ENCODE measurements around the gene KRT83.
A peak's percentile ranks its signal among the peaks of the same experiment; 100 is the strongest.
"Not testable (repeated sequence)": the region's sequence is repeated elsewhere in the genome, so short reads cannot be mapped to it uniquely, and the experiment has no call there.

The KRT83 gene

DNA sequence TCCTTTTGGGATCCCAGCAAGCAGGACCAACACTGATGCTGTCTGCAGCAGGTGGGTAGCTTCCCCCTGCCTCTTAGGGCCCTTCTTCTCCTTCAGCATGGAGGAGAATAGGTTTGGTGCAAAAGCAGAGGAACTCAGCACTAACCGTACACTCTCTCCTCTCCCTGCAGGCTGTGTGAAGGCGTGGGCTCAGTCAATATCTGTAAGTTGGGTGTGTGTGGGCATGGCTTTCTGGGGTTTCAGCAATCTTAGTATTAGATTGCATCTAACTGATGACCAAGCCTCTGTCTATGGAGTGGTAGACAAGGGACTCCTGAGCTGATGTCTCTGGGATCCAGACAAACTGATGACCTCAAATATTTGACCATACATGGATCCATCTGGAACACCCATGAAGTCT, 31.8 kb upstream of the KRT83 start:
- no peak for DNase-seq

DNA sequence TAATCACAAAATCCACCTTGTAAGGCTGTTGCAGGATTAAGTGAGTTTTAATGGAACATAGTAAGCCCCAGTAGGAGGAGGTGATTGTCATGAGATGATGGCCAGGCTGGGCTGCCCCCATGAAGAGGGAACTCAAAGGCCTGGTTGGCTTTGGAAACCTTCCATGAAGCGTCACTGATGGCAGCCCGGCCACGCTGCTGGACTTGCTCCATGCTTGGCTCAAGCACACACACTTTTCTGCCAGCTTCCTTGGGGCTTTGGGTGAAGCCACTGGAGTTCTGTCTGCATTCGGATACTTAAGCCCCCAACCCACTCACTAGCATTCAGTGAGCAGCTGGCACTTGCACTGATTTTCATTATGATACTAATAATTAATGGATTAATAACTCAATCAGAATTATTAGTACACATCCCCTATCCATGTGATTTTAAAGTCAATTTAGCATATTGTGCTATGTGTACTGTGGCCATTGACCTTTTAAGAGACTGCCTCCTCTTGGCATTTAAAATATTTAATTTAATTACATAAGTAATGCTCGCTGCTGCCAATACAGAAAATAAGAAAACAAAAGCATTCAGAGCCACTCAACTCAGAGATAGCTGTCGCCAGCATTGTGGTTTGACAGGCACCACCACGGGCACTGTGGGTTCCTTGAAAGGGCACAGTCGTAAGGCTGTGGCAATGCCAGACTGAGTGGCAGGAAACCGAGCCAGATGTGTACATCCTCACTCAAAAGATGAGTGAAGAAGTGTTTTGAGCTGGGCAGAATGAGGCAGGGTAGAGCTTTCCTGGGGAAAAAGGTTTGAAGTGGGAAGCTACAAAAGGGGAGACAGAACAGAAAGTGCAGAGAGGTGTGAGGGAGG, 30.2 kb upstream of the KRT83 start:
- peak; percentile 62 to 65 for DNase-seq

DNA sequence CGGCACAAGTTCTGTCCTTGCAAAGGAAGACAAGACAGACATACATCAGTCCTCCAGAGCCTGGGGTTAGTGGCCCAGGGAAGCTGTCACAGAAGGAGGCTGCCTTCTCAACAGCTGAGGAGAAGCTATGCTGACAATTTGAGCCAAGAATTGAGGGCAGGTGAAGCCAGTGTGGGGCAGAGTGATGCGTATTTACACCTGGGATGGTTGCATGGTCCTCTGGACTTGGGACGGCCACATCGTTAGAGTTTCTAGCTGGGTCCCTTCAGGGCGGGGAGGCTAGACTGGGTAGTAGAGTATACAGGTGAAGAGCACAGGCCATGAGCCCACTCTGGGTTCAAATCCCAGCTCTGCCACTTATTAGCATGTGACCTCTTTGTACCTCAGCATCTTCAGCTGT, 29.6 kb upstream of the KRT83 start:
- DNase-seq, result no peak

- DNase-seq, result no peak
These were observed 28.9 kb upstream of the KRT83 start for GRCh38 chr12:52350021-52350620.

GRCh38 chr12:52349196-52349595, 28.0 kb upstream of the KRT83 start:
- DNase-seq, result no peak

DNA sequence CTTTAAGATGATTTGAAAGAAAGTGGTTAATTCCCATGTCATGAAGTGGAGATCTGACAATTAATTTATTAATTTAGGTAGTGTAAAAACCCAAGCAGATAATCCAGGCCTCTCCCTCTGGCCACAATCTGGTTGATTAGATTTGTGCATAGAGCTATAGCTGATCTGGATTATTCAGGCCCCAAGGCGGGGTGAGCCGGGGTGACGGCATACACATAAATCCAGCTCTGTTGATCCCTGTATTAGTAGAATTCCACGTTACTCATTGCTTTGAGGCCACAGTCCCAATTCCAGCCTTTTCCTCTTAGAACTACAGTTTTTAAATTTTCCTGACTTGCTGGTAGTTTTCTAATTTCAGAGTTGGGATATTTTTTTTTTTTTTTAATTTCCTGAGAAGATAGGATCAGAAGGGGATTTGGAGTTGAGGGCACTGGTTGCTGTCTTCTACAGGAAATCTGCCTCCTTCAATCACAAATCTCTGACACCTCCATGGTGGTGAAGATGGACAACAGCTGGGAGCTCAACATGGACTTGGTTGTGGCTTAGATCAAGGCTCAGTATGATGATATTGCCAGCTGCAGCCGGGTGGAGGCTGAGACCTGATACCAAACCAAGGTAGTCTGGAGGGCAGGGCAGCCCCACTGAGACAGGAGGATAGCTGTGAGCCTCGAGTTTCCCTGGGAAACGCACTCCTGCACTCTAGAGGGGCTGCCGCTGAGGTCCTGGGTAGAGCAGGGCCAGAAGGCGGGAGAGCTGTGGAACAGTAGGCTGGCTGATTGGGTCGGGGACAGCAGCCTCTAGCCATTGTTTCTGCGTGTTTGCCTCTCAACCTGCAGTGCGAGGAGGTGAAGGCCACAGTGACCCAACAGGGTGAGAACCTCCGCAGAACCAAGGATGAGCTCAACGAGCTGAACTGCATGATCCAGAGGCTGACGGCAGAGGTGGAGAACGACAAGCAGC, 26.6 kb upstream of the KRT83 start:
- DNase-seq, result no peak

DNA sequence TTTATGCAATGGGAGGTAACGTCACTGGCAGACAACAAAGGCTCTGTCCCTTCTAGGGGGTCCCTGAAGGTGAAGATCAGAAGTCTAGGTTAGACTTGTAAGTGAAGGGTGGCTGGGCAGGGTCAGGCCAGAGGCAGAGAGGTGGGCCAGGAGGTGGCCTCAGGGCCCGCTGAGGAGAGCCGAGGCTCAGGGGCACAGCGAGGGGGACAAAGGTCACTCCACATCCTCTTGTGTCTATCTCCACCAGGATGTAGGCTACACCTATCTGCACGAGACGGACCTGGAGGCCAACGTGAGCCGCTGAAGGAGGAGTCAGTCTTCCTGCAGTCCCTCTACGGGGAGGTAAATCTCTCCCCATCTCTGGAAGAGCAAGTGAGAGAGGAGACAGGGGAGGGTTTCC, 25.8 kb upstream of the KRT83 start:
- DNase-seq, result no peak

DNA sequence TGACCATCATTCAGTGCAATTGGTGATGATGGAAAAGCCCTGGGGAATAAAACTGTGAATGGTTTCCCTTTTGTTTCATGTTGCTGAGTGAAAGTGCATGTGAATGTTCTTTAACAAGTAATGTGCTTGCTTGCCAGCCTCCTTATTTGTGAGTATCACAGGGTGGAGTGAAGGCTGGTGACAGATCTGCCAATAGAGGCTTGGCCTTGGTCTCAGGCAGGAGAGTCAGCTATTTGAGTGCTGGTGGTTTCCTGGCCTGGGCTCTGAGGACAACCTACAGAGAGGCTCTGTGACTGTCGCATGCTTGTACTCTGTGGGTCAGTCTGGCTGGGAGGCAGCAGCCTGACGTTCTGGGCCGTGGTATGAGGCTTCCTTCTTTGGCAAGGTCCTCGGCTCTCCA, 25.4 kb upstream of the KRT83 start:
- DNase-seq, result no peak

- not testable (repeated sequence) for DNase-seq
These were observed 23.8 kb upstream of the KRT83 start for GRCh38 chr12:52345041-52345440.

DNA sequence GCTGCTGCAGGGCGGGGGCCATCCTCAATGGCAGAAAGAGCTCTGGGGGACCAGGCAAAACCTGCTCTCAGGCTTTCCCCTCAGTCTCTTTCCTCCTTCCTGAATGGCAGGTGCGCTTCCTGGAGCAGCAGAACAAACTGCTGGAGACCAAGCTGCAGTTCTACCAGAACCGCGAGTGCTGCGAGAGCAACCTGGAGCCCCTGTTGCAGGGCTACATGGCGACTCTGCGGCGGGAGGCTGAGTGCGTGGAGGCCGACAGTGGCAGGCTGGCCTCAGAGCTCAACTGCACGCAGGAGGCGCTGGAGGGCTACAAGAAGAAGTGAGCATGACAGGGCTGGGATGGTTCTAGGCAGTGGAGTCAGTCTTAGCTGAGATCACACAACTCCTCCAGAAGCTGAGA, 22.9 kb upstream of the KRT83 start:
- no peak for DNase-seq

- no peak for DNase-seq
These were observed 22.4 kb upstream of the KRT83 start for GRCh38 chr12:52343550-52343949.

DNA sequence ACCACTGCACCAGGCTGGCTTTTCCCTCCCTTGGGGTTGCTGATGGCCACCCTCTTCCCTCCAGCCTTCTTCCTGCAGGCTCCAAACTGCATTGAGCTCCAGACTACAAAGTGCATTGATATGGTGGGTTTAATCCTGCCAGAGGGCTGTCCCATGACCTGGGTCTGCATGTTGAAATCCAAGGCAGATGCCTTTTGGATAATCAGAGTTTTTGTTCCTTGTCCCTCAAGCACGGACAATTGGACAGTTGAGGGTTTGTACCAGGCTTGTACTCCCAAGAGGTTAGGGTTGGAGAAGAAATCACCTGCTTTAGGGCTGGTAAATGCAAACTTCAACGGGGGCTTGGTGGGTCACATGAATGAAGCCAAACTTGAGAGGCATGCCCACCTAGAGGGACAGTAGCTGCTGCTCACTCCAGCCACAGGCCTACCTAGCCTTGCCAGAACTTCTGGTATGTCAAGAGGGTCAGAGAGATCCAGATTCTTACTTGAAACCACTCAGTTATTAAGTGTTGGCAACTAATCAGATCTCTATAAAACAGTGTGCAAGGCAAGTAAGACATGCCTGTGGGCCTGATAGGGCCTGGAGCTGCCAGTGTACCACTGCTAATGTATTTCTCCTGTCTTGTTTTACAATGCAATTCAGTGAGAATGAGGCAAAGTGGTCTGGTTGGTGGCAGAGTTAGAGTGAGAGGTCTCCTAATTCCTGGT, 21.7 kb upstream of the KRT83 start:
- no peak for DNase-seq

GRCh38 chr12:52341066-52341580, 19.9 kb upstream of the KRT83 start:
- no peak for DNase-seq

GRCh38 chr12:52338241-52338960, 17.2 kb upstream of the KRT83 start:
- DNase-seq, result no peak

GRCh38 chr12:52337054-52337453, 15.9 kb upstream of the KRT83 start:
- no peak for DNase-seq

DNA sequence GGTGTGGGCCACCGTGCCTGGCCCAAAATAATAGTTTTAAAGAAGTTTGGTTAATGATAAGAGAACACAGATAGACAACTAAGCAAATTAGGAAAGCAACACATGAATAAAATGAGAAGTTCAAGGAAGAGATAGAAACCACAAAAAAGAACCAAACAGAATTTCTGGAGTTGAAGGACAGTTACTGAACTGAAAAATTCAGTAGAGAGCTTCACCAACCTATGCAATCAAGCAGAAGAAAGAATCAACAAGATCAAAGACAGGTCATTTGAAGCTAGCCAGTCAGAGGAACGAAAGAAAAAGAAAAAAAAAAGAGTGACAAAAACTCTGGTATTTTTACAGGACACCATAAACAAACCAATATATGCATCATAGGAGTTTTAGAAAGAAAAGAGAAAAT, 15.4 kb upstream of the KRT83 start:
- DNase-seq, result no peak

DNA sequence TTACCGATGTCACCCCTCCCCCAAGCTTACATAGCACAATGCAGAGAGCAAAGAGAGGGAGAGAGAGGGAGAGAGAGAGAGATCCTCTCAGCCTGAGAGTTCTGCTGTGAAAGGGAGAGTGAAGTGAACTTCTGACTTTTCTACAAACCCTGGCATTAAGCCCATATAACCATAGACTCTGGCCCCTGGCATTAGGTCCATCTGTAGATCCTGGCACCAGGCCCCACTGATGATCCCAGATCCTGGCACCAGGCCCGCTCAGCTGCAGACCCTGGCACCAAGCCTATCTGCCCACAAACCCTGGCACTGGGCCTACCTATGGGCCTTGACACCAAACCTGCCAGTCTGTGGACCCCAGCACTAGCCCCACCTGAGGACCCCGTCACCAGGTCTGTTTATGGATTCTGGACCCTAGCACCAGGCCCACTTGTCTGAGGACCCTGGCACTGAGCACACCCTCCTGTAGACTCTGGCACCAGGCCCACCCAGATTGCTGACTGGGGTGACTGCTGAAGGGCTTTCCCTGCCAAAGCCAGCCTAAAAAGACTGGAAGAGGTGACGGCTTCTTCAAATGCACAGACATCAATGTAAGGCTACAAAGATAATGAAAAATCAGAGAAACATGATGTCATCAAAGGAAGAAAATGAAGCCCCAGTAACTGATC, 14.5 kb upstream of the KRT83 start:
- no peak for DNase-seq

- no peak for DNase-seq
These were observed 13.0 kb upstream of the KRT83 start for GRCh38 chr12:52334185-52334584.

DNA sequence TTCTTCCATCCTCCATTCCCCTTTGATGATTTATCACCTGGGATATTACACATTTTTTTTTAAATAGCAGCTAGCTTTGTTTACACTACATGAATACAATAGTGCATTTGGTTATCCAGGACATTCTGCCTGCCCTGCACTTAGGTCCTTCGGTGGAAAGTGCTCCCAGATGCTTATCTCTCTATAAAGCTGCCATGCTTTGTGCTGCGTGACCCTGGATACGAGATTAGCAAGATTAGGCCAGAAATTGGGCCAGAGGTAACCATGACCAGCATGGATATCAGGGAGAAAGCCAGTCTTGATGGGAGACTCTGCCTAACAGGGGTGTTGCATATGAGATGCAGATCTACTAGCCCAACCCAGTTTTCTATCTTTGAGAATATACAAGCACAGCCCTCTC, 12.1 kb upstream of the KRT83 start:
- DNase-seq, result no peak

- no peak for DNase-seq
These were observed 11.2 kb upstream of the KRT83 start for GRCh38 chr12:52332381-52332780.

GRCh38 chr12:52331833-52332232, 10.6 kb upstream of the KRT83 start:
- DNase-seq, result no peak
